Stimulated activated CD8-positive, alpha-beta memory T cell treated with anti-CD3 and anti-CD28 coated beads, Interleukin-12 subunit alpha, Interleukin-12 subunit beta, amount 100 ng/mL, for 1 hour (primary cell): ENCODE results near the gene DCT.

Source experiments
- DNase-seq: peaks from one replicate; pipeline ENCODE4 v3.0.0-alpha.2; 2020; ENCODE audit warnings: low read depth

DCT gene

DNA sequence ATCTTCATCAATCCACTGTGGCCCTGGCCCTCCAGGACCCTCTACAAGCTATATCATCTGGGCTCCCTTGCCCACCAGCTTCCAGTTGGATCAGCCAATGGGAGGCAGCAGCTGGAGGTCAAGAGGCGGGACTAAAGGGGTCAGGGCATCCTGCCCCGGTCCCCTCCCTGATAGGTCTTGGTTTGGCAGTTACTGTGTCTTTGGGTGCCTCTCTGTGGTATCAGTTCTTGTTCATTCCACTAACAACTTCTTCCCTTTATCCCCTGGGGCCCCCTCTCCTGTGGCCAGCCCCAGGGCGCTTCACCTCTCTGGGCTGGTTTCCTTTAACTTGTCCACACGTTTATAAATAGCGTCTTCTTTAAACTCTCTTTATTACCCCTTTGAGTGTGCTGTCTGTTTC, 83.6 kb downstream of the DCT start:
- no peak for DNase-seq

DNA sequence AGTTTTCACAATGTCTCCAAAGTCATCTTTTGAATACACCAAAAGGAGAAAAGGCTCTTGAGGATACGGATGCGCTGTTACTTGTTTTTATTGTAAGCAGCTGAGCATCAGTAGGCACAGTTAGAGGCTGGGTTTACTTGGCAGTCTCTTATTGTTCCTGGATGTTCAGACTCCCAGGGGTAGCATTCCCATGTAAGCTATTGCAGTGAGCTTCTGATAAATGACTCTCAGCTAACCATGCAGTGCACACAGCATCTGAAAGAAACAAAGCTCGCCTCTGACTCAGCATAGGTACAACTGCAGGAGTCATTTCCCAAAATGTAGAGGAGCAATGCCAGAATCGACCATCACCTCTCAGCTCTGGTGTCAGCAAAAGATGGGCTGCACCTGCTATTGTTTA, 84.8 kb downstream of the DCT start:
- no peak for DNase-seq

DNA sequence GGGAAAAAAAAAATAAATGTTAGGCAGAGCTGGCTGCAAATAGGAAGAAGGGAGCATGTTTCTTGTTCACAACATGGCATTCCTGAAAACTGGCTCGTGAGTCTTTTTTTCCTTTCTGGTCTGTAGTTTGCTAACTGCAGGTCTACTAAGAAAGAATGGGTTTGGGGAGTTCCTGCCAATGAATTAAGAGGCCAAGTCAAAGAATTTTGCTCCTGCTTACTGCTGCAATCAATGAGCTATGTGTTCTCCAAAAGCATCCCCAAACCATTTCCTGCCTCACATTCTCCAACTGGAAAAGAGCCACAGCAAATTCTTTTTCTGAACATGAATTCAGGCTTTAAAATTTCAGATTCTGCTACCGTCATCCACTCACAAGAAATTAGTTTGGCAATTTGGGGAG, 88.6 kb downstream of the DCT start:
- no peak for DNase-seq

DNA sequence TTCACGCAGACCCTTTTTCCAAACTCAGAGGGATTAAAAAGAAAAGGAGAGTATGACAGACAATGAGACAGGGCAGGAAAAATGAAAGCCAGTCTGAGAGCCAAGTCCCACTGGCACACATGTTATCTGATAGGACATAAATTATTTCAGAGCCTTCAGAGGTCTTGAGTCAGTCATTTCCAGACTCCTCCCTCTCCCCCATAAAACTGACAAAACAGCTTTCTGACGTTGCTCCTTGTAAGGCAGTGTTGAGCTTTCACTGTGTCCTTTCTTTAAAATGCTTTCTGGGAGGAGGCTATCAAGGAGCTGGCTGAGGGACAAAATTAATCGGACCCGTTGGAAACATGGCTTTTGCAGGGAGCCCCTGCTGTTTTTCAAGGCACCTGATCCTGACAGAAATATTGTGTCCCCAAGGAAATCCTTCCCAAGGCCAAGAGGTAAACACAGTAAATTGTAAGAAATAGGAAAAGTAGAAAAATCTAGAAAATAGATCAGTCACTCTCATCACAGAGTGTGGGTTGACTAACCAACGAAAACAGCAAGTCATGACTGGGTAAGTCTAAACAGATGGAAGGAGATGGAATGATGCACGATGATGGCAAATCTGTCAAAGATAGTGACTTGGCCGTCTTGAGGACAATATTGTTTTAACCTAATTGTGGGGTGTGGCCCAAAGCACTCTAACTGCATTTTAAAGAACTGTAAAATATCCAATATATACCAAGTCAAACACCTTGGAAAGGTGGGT, 89.7 kb downstream of the DCT start:
- DNase-seq: no peak

DNA sequence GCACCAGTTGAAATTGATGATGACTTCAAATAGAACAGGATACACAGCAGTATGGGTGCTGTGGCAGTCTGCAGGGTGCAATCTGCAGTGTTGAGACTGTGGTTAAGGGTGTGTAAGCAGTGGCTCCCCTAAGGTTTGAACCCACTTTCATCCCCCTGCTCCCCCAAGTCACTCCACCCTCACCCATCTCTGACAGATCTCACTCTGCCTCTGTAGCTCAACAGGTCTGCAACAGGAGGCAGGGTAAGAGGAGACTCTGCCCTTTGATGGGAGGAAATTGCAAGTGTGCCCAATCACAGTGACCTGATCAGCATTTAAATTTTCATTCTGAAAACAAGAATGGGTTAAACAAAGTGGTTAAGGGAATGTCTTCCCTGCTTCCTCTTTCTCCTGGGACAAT, 92.4 kb downstream of the DCT start:
- DNase-seq: no peak
